GM12878 (cell line): Measurements from ENCODE around the gene UBAC2. TPM values are rescaled to one million over a fixed set of nuclear protein-coding genes. Genes with fewer than 3 reads are reported as not detected.

Experiments
- CREM ChIP-seq: IDR thresholded peaks from 2 replicates; pipeline ENCODE4 v1.6.1; 2014; ENCODE audit warnings: antibody characterized with exemption, low read depth
- DPF2 ChIP-seq: fragments of 450-650 bp; IDR thresholded peaks from 2 replicates; pipeline ENCODE4 v1.6.1; 2017; ENCODE audit warnings: mild to moderate bottlenecking
- EZH2 ChIP-seq: IDR thresholded peaks from 2 replicates; pipeline ENCODE4 v1.6.1; 2012; ENCODE audit warnings: low read depth, mild to moderate bottlenecking, control low read depth, inconsistent platforms, low read length, borderline replicate concordance; ENCODE audit not compliant: control insufficient read depth
- IKZF1 ChIP-seq: fragments of 450-650 bp; conservative IDR thresholded peaks from 2 replicates; pipeline ENCODE4 v1.6.1; 2017; ENCODE audit warnings: antibody characterized with exemption, mild to moderate bottlenecking
- SMARCA5 ChIP-seq: fragments of 450-650 bp; IDR thresholded peaks from 2 replicates; pipeline ENCODE4 v1.6.1; 2017; ENCODE audit warnings: mild to moderate bottlenecking
- polyA plus RNA-seq, 11 experiments: library from polyadenylated mRNA; depleted of rRNA in 4 of 11; unstranded in 6 of 11; stranded (reverse) in 5 of 11; fragments of >200 nt; fragmentation: Nextera tagmentation in 4 of 11; fragmentation: Illumina TruSeq in 1 of 11; extraction: Ambion mirVana in 4 of 11; extraction: Trizol in 1 of 11; gene quantifications; 1 replicate in 1 of 11; 2 replicates in 10 of 11; pipeline versions ENCODE4 v1.2.1 to v1.2.3, GENCODE V29; 2011 to 2016; ENCODE audit warnings: inconsistent platforms in 2 of 11, missing spikeins in 2 of 11, low read depth in 1 of 11
- total RNA-seq, 4 experiments: library from RNA; depleted of rRNA in 3 of 4; stranded (reverse); fragments of >200 nt in 3 of 4; fragmentation: Illumina TruSeq in 1 of 4; extraction: Trizol in 1 of 4; gene quantifications; 2 replicates each; pipeline versions ENCODE4 v1.2.1 to v1.2.3, GENCODE V29; 2013 to 2021
- TF ChIP-seq, protein P1 (sequence below): fragments of 450-650 bp; IDR thresholded peaks from 2 replicates; pipeline ENCODE4 v1.6.1; 2017; ENCODE audit warnings: mild to moderate bottlenecking, moderate library complexity
- TF ChIP-seq, protein P2 (sequence below): fragments of 450-650 bp; IDR thresholded peaks from 2 replicates; pipeline ENCODE4 v1.6.1; 2017; ENCODE audit warnings: low read depth, mild to moderate bottlenecking, moderate library complexity
- TF ChIP-seq, protein P3 (sequence below): fragments of 450-650 bp; IDR thresholded peaks from 2 replicates; pipeline ENCODE4 v1.6.1; 2017; ENCODE audit warnings: antibody characterized with exemption, mild to moderate bottlenecking, moderate library complexity

Gene UBAC2
- total and polyA plus RNA-seq, 10 of the 15 experiments (the other 5 are each of a cell fraction or from before 2014, with no cell fraction given) = 3.0 to 54.6 (median 17.4) TPM

DNA sequence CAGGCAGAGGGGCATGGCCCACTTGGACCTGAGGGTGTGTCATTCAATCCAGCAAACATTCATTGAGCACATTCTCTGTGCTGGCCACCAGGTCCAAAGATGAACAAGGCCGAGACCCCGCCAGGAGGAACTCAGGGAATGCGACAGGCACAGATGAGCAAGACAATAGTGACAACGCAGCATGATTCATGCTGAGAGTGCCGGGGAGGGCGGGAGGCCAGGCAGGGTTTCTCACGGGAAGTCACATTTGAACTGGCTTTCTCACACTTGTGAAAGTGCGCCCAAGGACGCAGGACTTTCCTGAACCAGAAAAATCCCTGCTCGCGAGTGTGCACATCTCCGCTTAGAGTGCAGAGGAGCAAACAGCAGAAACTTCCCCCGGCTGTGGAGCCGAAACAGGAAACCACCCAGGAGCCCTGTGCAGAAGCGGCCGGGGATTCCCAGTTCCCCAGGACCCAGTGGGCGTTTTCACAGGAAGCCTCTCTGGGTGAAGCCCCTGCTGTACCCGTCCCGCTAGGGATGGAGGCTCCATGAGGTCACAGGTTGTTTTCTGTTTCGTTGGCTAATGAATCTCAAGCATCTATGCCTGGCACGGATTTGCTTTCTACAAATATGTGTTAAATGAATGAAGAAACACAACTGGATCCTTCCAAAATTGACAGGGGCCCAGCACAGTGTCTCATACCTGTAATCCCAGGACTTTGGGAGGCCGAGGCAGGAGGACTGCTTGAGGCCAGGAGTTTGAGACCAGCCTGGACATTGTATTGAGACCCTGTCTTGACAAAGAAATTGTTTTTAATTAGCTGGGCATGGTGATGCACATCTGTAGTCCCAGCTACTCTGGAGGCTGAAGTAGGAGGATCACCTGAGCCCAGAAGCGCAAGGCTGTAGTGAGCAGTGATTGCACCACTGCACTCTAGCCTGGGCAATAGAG lies 232.2 kb downstream of the UBAC2 start (continued):
- TF ChIP-seq DPF2 = peak; percentile 95
- TF ChIP-seq, protein P1, sequence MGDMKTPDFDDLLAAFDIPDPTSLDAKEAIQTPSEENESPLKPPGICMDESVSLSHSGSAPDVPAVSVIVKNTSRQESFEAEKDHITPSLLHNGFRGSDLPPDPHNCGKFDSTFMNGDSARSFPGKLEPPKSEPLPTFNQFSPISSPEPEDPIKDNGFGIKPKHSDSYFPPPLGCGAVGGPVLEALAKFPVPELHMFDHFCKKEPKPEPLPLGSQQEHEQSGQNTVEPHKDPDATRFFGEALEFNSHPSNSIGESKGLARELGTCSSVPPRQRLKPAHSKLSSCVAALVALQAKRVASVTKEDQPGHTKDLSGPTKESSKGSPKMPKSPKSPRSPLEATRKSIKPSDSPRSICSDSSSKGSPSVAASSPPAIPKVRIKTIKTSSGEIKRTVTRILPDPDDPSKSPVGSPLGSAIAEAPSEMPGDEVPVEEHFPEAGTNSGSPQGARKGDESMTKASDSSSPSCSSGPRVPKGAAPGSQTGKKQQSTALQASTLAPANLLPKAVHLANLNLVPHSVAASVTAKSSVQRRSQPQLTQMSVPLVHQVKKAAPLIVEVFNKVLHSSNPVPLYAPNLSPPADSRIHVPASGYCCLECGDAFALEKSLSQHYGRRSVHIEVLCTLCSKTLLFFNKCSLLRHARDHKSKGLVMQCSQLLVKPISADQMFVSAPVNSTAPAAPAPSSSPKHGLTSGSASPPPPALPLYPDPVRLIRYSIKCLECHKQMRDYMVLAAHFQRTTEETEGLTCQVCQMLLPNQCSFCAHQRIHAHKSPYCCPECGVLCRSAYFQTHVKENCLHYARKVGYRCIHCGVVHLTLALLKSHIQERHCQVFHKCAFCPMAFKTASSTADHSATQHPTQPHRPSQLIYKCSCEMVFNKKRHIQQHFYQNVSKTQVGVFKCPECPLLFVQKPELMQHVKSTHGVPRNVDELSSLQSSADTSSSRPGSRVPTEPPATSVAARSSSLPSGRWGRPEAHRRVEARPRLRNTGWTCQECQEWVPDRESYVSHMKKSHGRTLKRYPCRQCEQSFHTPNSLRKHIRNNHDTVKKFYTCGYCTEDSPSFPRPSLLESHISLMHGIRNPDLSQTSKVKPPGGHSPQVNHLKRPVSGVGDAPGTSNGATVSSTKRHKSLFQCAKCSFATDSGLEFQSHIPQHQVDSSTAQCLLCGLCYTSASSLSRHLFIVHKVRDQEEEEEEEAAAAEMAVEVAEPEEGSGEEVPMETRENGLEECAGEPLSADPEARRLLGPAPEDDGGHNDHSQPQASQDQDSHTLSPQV = 0 out of 2 replicates have a peak, but pooled peaks have one; percentile 57
- no peak for TF ChIP-seq EZH2
- TF ChIP-seq CREM = peak; percentile 77
- TF ChIP-seq, protein P2, sequence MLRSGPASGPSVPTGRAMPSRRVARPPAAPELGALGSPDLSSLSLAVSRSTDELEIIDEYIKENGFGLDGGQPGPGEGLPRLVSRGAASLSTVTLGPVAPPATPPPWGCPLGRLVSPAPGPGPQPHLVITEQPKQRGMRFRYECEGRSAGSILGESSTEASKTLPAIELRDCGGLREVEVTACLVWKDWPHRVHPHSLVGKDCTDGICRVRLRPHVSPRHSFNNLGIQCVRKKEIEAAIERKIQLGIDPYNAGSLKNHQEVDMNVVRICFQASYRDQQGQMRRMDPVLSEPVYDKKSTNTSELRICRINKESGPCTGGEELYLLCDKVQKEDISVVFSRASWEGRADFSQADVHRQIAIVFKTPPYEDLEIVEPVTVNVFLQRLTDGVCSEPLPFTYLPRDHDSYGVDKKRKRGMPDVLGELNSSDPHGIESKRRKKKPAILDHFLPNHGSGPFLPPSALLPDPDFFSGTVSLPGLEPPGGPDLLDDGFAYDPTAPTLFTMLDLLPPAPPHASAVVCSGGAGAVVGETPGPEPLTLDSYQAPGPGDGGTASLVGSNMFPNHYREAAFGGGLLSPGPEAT = peak; percentile 100
- peak; percentile 100 for TF ChIP-seq IKZF1
- TF ChIP-seq, protein P3, sequence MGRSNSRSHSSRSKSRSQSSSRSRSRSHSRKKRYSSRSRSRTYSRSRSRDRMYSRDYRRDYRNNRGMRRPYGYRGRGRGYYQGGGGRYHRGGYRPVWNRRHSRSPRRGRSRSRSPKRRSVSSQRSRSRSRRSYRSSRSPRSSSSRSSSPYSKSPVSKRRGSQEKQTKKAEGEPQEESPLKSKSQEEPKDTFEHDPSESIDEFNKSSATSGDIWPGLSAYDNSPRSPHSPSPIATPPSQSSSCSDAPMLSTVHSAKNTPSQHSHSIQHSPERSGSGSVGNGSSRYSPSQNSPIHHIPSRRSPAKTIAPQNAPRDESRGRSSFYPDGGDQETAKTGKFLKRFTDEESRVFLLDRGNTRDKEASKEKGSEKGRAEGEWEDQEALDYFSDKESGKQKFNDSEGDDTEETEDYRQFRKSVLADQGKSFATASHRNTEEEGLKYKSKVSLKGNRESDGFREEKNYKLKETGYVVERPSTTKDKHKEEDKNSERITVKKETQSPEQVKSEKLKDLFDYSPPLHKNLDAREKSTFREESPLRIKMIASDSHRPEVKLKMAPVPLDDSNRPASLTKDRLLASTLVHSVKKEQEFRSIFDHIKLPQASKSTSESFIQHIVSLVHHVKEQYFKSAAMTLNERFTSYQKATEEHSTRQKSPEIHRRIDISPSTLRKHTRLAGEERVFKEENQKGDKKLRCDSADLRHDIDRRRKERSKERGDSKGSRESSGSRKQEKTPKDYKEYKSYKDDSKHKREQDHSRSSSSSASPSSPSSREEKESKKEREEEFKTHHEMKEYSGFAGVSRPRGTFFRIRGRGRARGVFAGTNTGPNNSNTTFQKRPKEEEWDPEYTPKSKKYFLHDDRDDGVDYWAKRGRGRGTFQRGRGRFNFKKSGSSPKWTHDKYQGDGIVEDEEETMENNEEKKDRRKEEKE = no peak
- peak; percentile 89 for TF ChIP-seq SMARCA5
